Spleen (tissue), 7 donors: ENCODE data around the gene CTLA4.

ENCODE experiments used
- CTCF ChIP-seq, 11 experiments: fragments of 200-600 bp in 7 of 11; fragments of 450-650 bp in 4 of 11; sonication (generic) in 4 of 11; IDR thresholded peaks in 8 of 11; conservative IDR thresholded peaks in 3 of 11; 1 replicate in 7 of 11; 2 replicates in 4 of 11; pipeline versions ENCODE4 v1.4.0 to v1.8.0; 2016 to 2021; ENCODE audit warnings: antibody characterized with exemption in 11 of 11, inconsistent platforms in 4 of 11, mild to moderate bottlenecking in 1 of 11
- POLR2AphosphoS5 ChIP-seq, 3 donors: sonication (generic); formaldehyde crosslinking; IDR thresholded peaks; one replicate each; pipeline ENCODE4 v1.5.1; 2017; ENCODE audit warnings: antibody characterized with exemption in 3 of 3
- donor health status: DM: no; HTN: no; CAD: no; lungs with moderate emphysema.
- donor health status: DM: no; HTN: no; CAD: no.
- donor health status: DM: no; HTN: no; CAD: no.

- TF ChIP-seq CTCF (IDR thresholded peaks at IDR 0.05 in 8 of 11, conservative IDR thresholded peaks at IDR 0.05 in 3 of 11) = no peak
- no peak for TF ChIP-seq POLR2AphosphoS5 (IDR thresholded peaks at IDR 0.05)
Observed at GRCh38 chr2:203819434-203820133, 48.0 kb upstream of the CTLA4 start.
